Measurements from ENCODE around the gene COBL. TPM values are rescaled to one million over a fixed set of nuclear protein-coding genes. Genes with fewer than 3 reads are reported as not detected.

The COBL gene
- total and polyA plus RNA-seq, 8 donors, result 7.4 to 32.0 (median 16.8) TPM

DNA sequence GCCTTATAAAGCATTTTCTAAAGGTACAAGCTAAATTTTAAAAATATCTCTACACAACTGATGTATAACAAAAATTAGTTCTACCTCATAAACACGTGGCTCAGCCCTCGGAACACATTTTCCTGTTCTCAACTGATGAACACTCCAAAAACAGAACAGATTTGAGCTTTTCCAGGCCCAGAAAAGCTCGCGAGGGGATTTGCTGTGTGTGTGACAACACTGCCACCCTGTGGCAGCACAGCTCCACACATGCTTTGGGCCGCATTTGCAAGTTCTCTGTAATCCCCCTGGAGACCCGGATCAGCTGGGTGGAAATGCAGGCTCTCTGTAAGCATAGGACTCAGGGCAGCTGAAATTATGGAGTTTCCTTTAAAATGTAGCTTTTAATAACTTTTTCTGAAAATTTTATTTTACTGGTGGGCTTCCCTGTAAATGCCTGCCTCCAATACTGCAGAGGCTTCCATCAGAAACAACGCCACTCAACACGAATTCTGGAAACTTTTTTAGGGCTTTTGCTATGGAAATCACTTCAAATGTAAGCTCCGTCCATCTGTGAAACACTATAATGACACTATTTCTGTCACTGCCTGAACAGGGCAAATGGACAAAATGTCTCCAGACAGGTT, 155.5 kb downstream of the COBL start:
- ATAC-seq, result peak; percentile 76 to 92 (median 90)
- DNase-seq, result peak; percentile 43 to 81 (median 68)
- Histone ChIP-seq H3K27me3 (no peaks in the 10 kb centered on the region), H3K4me3 (no peak overlapping the region), H3K4me1 (peaks cover 0 to 4% (median 0%) of the 10 kb centered on the region in 3 donors), H3K9me3 (no peaks in the 10 kb centered on the region), H3K27ac (no peak overlapping the region), H3K36me3 (no peaks in the 10 kb centered on the region)
- 18 to 19% methylated on average over 9 of the region's 9 CpGs for WGBS, 2 donors
- TF ChIP-seq, protein P1, sequence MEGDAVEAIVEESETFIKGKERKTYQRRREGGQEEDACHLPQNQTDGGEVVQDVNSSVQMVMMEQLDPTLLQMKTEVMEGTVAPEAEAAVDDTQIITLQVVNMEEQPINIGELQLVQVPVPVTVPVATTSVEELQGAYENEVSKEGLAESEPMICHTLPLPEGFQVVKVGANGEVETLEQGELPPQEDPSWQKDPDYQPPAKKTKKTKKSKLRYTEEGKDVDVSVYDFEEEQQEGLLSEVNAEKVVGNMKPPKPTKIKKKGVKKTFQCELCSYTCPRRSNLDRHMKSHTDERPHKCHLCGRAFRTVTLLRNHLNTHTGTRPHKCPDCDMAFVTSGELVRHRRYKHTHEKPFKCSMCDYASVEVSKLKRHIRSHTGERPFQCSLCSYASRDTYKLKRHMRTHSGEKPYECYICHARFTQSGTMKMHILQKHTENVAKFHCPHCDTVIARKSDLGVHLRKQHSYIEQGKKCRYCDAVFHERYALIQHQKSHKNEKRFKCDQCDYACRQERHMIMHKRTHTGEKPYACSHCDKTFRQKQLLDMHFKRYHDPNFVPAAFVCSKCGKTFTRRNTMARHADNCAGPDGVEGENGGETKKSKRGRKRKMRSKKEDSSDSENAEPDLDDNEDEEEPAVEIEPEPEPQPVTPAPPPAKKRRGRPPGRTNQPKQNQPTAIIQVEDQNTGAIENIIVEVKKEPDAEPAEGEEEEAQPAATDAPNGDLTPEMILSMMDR (IDR thresholded peaks at IDR 0.05), result peak; percentile 78 to 94 (median 92)
- intact Hi-C loops (cut with DNase I), result loop anchor here in 2 of 3 donors (5.0 to 10.0 kb wide), 2 partner anchors 206 to 956 kb away; no protein-coding TSS in a partner anchor
- peak; percentile 26 for FAIRE-seq

DNA sequence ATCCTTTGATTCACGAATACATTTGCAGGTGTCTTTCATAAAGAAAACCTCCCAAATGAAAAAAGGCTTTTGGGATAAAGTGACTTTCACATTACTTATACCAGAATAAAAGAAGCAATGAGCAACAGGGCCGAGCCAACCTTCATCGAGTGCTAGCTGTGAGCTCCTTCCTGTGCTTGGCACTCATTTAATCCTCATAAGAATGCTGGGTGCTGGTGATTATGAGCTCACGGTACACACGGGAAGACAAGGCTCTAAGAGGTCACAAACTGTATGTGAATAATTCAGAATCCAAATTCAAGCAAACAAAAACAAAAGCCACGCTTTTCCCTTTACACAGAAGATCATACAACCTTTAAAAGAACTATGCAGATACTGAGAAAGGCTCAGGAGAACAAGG, 156.2 kb downstream of the COBL start:
- FAIRE-seq (no peak), ATAC-seq (no peak), DNase-seq (no peak)
- Histone ChIP-seq H3K36me3 (no peaks in the 10 kb centered on the region), H3K4me3 (no peak overlapping the region), H3K4me1 (peaks cover 0 to 4% (median 0%) of the 10 kb centered on the region in 3 donors), H3K9me3 (no peaks in the 10 kb centered on the region), H3K27ac (no peak overlapping the region), H3K27me3 (no peaks in the 10 kb centered on the region)
- intact Hi-C loops (cut with DNase I), result loop anchor here in 2 of 3 donors (5.0 to 10.0 kb wide), 2 partner anchors 207 to 956 kb away; no protein-coding TSS in a partner anchor
- TF ChIP-seq, protein P1 (IDR thresholded peaks at IDR 0.05), result no peak
- 59 to 63% methylated on average over 6 of the region's 6 CpGs for WGBS, 2 donors

DNA sequence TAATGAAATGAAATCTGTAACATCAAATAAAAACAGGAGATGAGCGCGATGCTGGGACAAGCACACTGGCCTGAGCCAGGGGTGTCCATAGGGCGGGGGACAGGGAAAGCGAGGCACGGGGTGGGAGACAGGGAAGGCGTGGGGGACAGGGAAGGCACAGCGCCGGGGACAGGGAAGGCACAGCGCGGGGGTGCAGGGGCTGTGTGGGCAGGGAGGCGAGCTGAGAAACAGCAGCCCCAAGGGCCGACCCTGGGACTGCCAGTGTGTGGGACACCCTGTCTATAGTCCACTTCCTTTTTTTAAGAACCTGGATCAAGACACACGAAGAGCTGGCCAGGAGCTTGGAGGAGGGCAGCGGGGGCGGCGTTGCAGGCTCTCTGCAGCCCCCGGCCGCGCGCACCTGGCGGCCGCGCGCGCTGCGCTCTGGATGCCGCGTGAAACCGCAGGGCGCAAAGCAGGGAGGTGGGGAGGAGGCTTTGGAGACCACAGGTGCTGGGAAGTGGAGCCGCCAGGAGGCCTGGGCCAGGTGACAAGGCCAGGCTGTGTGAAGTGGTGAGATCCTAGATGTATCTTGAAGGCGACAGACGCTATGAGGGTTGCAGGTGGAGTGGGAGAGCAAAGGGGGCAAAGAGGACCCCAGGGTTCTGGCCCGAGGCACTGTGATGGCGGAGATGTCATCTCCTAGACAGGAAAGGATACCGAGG, 157.7 kb downstream of the COBL start:
- no peak overlapping the region for H3K27ac ChIP-seq
- H3K4me1 ChIP-seq, result peaks cover 0 to 4% (median 0%) of the 10 kb centered on the region in 3 donors
- FAIRE-seq (no peak), ATAC-seq (no peak), DNase-seq (peak in 1 of 6 donors; percentile 70)
- H3K9me3 ChIP-seq, result no peaks in the 10 kb centered on the region
- no peak overlapping the region for H3K4me3 ChIP-seq
- intact Hi-C loops (cut with DNase I), result loop anchor here in 2 of 3 donors (10.0 kb wide), 2 partner anchors 544 to 954 kb away; no protein-coding TSS in a partner anchor
- TF ChIP-seq, protein P1 (IDR thresholded peaks at IDR 0.05), result no peak
- WGBS, 2 donors, result 89 to 90% methylated on average over 34 to 36 of the region's 36 CpGs
- no peaks in the 10 kb centered on the region for H3K36me3 ChIP-seq
- no peaks in the 10 kb centered on the region for H3K27me3 ChIP-seq

DNA sequence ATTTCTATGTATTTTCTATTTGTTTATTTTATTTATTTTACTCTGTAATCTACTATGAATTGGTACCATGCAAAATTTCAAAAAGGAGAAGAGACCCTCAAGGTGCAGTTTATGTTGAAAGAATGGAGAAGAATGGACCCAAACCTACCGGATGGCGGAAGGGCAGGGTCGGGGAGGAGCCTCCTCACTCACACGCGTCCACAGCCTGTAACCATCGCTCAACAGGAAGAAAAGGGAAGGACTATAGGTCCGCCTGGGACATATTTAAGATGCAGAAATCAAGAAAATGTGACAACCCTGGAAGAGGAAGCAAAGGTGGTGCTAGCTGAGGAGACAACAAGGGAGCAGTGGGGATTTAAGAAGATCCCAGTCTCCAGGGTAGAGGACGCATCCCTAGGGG, 158.4 kb downstream of the COBL start:
- FAIRE-seq, result no peak
- intact Hi-C loops (cut with DNase I), result loop anchor here in 2 of 3 donors (10.0 kb wide), 2 partner anchors 543 to 953 kb away; no protein-coding TSS in a partner anchor
- WGBS, 2 donors, result 88 to 89% methylated on average over 8 of the region's 8 CpGs

More for the DNA sequence above, 158.4 kb downstream of the COBL start:
- Histone ChIP-seq H3K27ac (no peak overlapping the region), H3K36me3 (no peaks in the 10 kb centered on the region), H3K9me3 (no peaks in the 10 kb centered on the region), H3K4me1 (peaks cover 0 to 4% (median 0%) of the 10 kb centered on the region in 3 donors), H3K27me3 (no peaks in the 10 kb centered on the region), H3K4me3 (no peak overlapping the region)
- ATAC-seq, result no peak
- TF ChIP-seq, protein P1 (IDR thresholded peaks at IDR 0.05), result no peak
- no peak for DNase-seq
